Astrocyte (in vitro differentiated cells and primary cell): ENCODE results near the gene CELA2B.

Experiments used
- CTCF ChIP-seq: IDR thresholded peaks from 2 replicates; pipeline ENCODE4 v1.5.1; 2011; ENCODE audit warnings: low read depth, mild to moderate bottlenecking, inconsistent platforms, low read length, moderate library complexity; ENCODE audit not compliant: insufficient read depth
- EZH2 ChIP-seq: IDR thresholded peaks from 2 replicates; pipeline ENCODE4 v1.6.1; 2012; ENCODE audit warnings: mild to moderate bottlenecking, low read length, inconsistent platforms; ENCODE audit not compliant: insufficient read depth

GRCh38 chr1:15525050-15526020 lies 49.4 kb downstream of the CELA2B start:
- TF ChIP-seq EZH2 (no peak), CTCF (no peak)
